Aorta (tissue), 5 donors: Measurements from ENCODE around the gene RAF1. TPM values are rescaled to one million over a fixed set of nuclear protein-coding genes. Genes with fewer than 3 reads are reported as not detected.

ENCODE experiments used
- ATAC-seq: fragments of 200-7000 bp; cut with Tn5 transposase; one replicate; pipeline ENCODE4 v1.9.1; 2022; ENCODE audit warnings: moderate library complexity; ENCODE audit not compliant: low FRiP score
- DNase-seq, 2 donors: peaks; one replicate each; pipeline ENCODE4 v3.0.0-alpha.2; 2020
- H3K27ac ChIP-seq, 2 donors: one replicate each; pipeline ENCODE4 v1.5.1; 2013; ENCODE audit warnings: low read length in 2 of 2, mild to moderate bottlenecking in 2 of 2, moderate library complexity in 2 of 2, control low read depth in 1 of 2, inconsistent platforms in 1 of 2, low read depth in 1 of 2
- H3K27me3 ChIP-seq, 2 donors: one replicate each; pipeline ENCODE4 v1.6.1; 2013; ENCODE audit warnings: control low read depth in 1 of 2, low read length in 1 of 2, mild to moderate bottlenecking in 1 of 2, moderate library complexity in 1 of 2; ENCODE audit not compliant: insufficient read depth in 2 of 2, control insufficient read depth in 1 of 2
- H3K36me3 ChIP-seq, 2 donors: one replicate each; pipeline ENCODE4 v1.6.1; 2013; ENCODE audit warnings: control low read depth in 1 of 2, low read length in 1 of 2, mild to moderate bottlenecking in 1 of 2; ENCODE audit not compliant: insufficient read depth in 2 of 2, control insufficient read depth in 1 of 2
- H3K4me1 ChIP-seq, 2 donors: one replicate each; pipeline ENCODE4 v1.6.1; 2013; ENCODE audit warnings: low read length in 2 of 2, control low read depth in 1 of 2, mild to moderate bottlenecking in 1 of 2, moderate library complexity in 1 of 2; ENCODE audit not compliant: insufficient read depth in 2 of 2, control insufficient read depth in 1 of 2
- H3K4me3 ChIP-seq, 2 donors: one replicate each; pipeline ENCODE4 v1.5.1; 2013; ENCODE audit warnings: low read length in 2 of 2, control low read depth in 1 of 2, mild to moderate bottlenecking in 1 of 2
- H3K9me3 ChIP-seq: one replicate; pipeline ENCODE4 v1.6.1; 2013; ENCODE audit warnings: mild to moderate bottlenecking, low read length; ENCODE audit not compliant: control insufficient read depth
- WGBS, 2 donors: extraction: QIAGEN DNeasy Blood & Tissue Kit; methylation state at CpG; one replicate each; pipeline ENCODE4 v1.1.7; 2013; 5-methylcytosine and 5-hydroxymethylcytosine counted together
- intact Hi-C, 2 donors: fragments of 100-400 bp; cut with DNase I; formaldehyde crosslinking; loops; one replicate each; pipeline versions ENCODE4 v1.14.2 to v1.15.0; 2022
- polyA plus RNA-seq, 2 donors: library from polyadenylated mRNA; stranded (reverse); fragments of 200-250 nt; gene quantifications; one replicate each; pipeline ENCODE4 v1.2.3, GENCODE V29; 2013
- total RNA-seq, 2 donors: library from RNA; stranded (reverse); fragmentation: NEBNext Ultra II Directional; extraction: Animal tissue kit (Norgen Biotek cat#: 25700); gene quantifications; one replicate each; pipeline ENCODE4 v1.2.1, GENCODE V29; 2021
- donor health status: healthy with polysubstance abuse.
- donor health status: Bipolar disorder and iron deficiency.
- donor health status: DM: no; HTN: no; CAD: no.
- donor health status: DM: no; HTN: no; CAD: no.
- donor health status: DM: yes; HTN: yes; CAD: no.

RAF1 gene
- total and polyA plus RNA-seq, 4 donors: 57.0 to 117 (median 89.7) TPM

DNA sequence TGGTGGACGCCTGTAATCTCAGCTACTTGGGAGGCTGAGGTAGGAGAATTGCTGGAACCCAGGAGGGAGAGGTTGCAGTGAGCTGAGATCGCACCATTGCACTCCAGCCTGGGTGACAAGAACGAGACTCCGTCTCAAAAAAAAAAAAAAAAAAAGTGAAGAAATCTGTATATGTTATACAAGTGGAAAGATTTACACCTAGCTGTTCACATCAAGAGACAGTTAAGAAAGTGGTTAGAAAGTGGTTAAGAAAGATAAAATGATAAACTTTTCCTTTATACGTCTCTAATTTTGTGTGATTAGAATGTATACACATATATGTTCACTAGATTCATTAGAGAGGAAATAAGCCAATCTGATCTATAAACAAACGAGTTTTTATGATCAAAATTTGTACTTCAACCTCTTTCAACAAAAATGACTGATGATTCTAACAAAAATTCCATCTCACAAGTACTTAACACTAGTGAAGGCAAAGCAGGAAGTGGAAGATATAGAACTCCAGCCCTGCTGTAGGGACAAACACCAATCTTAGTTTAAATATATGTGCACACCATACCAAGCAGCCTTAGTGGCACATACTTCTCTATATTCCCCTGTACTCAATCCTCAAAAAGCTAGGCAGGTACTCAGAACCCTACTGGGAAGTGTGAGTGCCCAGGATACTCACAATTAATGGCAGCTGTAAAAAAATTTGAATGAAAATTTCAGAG is 51.2 kb downstream of the RAF1 start:
- H3K9me3 ChIP-seq: no peaks in the 10 kb centered on the region
- H3K27me3 ChIP-seq: no peaks in the 10 kb centered on the region
- peaks cover 3 to 6% of the 10 kb centered on the region in 2 donors for H3K36me3 ChIP-seq
- WGBS, 2 donors: 82 to 89% methylated on average over 6 of the region's 6 CpGs
- no peak overlapping the region for H3K27ac ChIP-seq
- intact Hi-C loops: no loop called here
- DNase-seq (no peak), ATAC-seq (no peak)
- peaks cover 2% of the 10 kb centered on the region in 2 donors for H3K4me1 ChIP-seq
- no peak overlapping the region for H3K4me3 ChIP-seq

- Histone ChIP-seq H3K4me1 (peaks cover 2% of the 10 kb centered on the region in 2 donors), H3K27ac (no peak overlapping the region), H3K9me3 (no peaks in the 10 kb centered on the region), H3K4me3 (no peak overlapping the region), H3K36me3 (peaks cover 3 to 6% of the 10 kb centered on the region in 2 donors), H3K27me3 (no peaks in the 10 kb centered on the region)
- WGBS, 2 donors: 73 to 74% methylated on average over 5 of the region's 5 CpGs
- ATAC-seq: no peak
- intact Hi-C loops: no loop called here
- DNase-seq: no peak
These were observed 52.8 kb downstream of the RAF1 start for GRCh38 chr3:12611117-12611516.

DNA sequence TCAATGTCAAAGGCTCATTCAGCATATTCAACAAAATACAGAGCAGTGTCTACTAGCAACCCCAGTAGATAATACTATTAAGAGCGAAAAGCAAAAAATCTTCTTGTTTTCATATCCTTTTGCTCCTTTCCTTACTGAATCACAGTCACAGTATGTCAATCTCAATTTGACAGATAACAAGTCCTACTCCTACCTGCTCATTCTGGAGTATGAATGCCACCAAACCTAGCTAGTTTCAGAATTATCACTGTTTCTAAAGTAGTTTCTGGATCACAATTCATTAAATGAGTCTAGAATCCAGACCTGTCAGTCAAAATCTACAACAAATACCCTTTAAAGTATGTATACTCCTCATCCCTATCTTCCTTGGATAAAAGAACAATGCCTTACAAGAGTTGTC is 55.5 kb downstream of the RAF1 start:
- H3K4me3 ChIP-seq: no peak overlapping the region
- H3K27me3 ChIP-seq: no peaks in the 10 kb centered on the region
- intact Hi-C loops: loop anchor here in 1 of 2 donors (10.0 kb wide), 1 partner anchor 46 kb away; no protein-coding TSS in a partner anchor
- peaks cover 2% of the 10 kb centered on the region in 2 donors for H3K4me1 ChIP-seq
- ATAC-seq (no peak), DNase-seq (no peak)
- 93 to 95% methylated on average over 1 of the region's 1 CpG for WGBS, 2 donors
- no peaks in the 10 kb centered on the region for H3K9me3 ChIP-seq
- peaks cover 3 to 4% of the 10 kb centered on the region in 2 donors for H3K36me3 ChIP-seq
- H3K27ac ChIP-seq: no peak overlapping the region

- intact Hi-C loops: loop anchor here in 1 of 2 donors (10.0 kb wide), 1 partner anchor 51 kb away; no protein-coding TSS in a partner anchor
- Histone ChIP-seq H3K27ac (no peak overlapping the region), H3K4me3 (no peak overlapping the region), H3K36me3 (peaks cover 0 to 2% of the 10 kb centered on the region in 2 donors), H3K27me3 (no peaks in the 10 kb centered on the region), H3K9me3 (no peaks in the 10 kb centered on the region), H3K4me1 (peaks cover 3% of the 10 kb centered on the region in 2 donors)
- 85 to 87% methylated on average over 2 of the region's 2 CpGs for WGBS, 2 donors
- ATAC-seq (no peak), DNase-seq (no peak)
These were observed 59.9 kb downstream of the RAF1 start for GRCh38 chr3:12603969-12604368.

- H3K36me3 ChIP-seq: peaks cover 0 to 3% of the 10 kb centered on the region in 2 donors
- WGBS, 2 donors: 10 to 21% methylated on average over 1 of the region's 1 CpG
- H3K27ac ChIP-seq: peak overlapping the region in 1 of 2 donors; percentile 36
These were observed 62.8 kb downstream of the RAF1 start for GRCh38 chr3:12601072-12601471.

GRCh38 chr3:12598890-12599289 is 65.0 kb downstream of the RAF1 start:
- Histone ChIP-seq H3K4me1 (peaks cover 3% of the 10 kb centered on the region in 2 donors), H3K9me3 (no peaks in the 10 kb centered on the region), H3K36me3 (peaks cover 3% of the 10 kb centered on the region in 2 donors), H3K4me3 (no peak overlapping the region), H3K27ac (peak overlapping the region in 1 of 2 donors; percentile 67), H3K27me3 (no peaks in the 10 kb centered on the region)
- ATAC-seq: no peak
- intact Hi-C loops: loop anchor here in 1 of 2 donors (10.0 kb wide), 1 partner anchor 126 kb away; no protein-coding TSS in a partner anchor
- DNase-seq: no peak

More at GRCh38 chr3:12601072-12601471, 62.8 kb downstream of the RAF1 start:
- peaks cover 3% of the 10 kb centered on the region in 2 donors for H3K4me1 ChIP-seq
- ATAC-seq (no peak), DNase-seq (no peak)
- H3K27me3 ChIP-seq: no peaks in the 10 kb centered on the region
- H3K9me3 ChIP-seq: no peaks in the 10 kb centered on the region
- intact Hi-C loops: loop anchor here in 1 of 2 donors (10.0 kb wide), 1 partner anchor 54 kb away; no protein-coding TSS in a partner anchor
- no peak overlapping the region for H3K4me3 ChIP-seq

DNA sequence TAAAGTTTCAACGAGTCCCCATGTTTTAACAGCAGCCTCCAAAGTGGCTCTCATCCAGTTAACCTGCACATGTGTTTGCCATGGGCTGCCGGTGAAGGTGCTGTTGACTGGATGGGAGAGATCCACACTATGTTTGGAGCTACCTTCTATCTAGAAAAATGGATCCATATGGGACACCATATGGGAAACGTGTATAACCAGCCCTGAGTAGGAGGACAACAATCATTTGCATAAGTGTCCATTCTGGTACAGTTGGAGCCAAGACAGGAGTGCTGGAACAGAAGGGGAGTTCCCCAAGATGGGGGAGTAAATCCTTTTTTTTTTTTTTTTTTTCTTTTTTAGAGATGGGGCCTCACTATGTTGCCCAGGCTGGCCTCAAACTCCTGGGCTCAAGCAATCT is 70.4 kb downstream of the RAF1 start:
- Histone ChIP-seq H3K27me3 (no peaks in the 10 kb centered on the region), H3K27ac (no peak overlapping the region), H3K9me3 (no peaks in the 10 kb centered on the region), H3K36me3 (peaks cover 7 to 20% of the 10 kb centered on the region in 2 donors), H3K4me3 (no peak overlapping the region), H3K4me1 (no peaks in the 10 kb centered on the region)
- no peak for ATAC-seq
- intact Hi-C loops: loop anchor here in 1 of 2 donors (10.0 kb wide), 1 partner anchor 131 kb away; no protein-coding TSS in a partner anchor
- 89 to 90% methylated on average over 3 of the region's 3 CpGs for WGBS, 2 donors
- DNase-seq: no peak

DNA sequence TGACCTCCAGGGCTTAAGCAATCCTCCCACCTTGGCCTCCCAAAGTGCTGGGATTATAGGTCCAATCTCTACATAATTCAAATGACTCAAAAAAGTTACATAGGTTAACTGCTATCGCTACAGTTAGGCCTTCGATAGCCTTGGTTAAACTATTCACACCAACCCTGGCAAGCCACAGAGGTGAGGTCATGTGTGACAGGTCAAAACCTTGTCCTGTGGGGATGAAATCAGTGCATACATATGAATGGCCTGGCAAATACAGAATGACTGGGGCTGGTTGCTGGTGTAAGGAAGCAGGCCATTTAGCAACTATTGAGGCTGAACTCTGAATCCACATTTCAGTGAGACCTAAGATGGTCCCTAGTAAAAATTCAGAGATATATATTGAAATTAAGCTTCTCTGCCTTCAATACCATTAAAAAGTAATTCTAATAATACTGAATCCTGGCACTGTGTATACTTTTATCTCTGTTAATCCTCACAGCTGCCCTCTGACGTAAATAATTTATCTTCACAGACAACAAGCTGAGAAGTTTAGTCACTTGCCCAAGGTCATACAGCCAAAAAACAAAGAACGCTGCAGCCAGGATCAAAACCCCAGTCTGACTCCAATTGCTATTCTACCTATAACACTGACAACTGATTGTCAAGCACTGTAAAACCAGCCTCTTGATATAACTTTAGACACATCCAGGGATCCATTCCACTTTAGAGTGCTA is 71.8 kb downstream of the RAF1 start:
- H3K4me1 ChIP-seq: no peaks in the 10 kb centered on the region
- H3K9me3 ChIP-seq: no peaks in the 10 kb centered on the region
- intact Hi-C loops: loop anchor here in 1 of 2 donors (10.0 kb wide), 1 partner anchor 133 kb away; no protein-coding TSS in a partner anchor
- no peak for DNase-seq
- peaks cover 3 to 20% of the 10 kb centered on the region in 2 donors for H3K36me3 ChIP-seq
- no peak for ATAC-seq
- WGBS, 2 donors: 93% methylated on average over 4 of the region's 4 CpGs
- no peak overlapping the region for H3K4me3 ChIP-seq
- H3K27me3 ChIP-seq: no peaks in the 10 kb centered on the region
- H3K27ac ChIP-seq: no peak overlapping the region
